GM23248 (cell line): ENCODE results near the gene SKOR2. TPM values are rescaled to one million over a fixed set of nuclear protein-coding genes. Genes with fewer than 3 reads are reported as not detected.

Source experiments
- DNase-seq: peaks from one replicate; pipeline ENCODE4 v3.0.0-alpha.2; 2015
- H2AFZ ChIP-seq: fragments of 200-600 bp; sonication (generic); 2 replicates; pipeline ENCODE4 v1.6.1; 2016; ENCODE audit warnings: antibody characterized with exemption
- H3F3A ChIP-seq: fragments of 200-600 bp; sonication (generic); 2 replicates; pipeline ENCODE4 v1.6.1; 2016; ENCODE audit warnings: mild to moderate bottlenecking, antibody characterized with exemption, mixed run types; ENCODE audit not compliant: insufficient read depth
- H3K27ac ChIP-seq: fragments of 200-600 bp; sonication (generic); 2 replicates; pipeline ENCODE4 v1.5.1; 2016; ENCODE audit warnings: mild to moderate bottlenecking
- H3K27me3 ChIP-seq: fragments of 200-600 bp; sonication (generic); replicated peaks from 2 replicates; pipeline ENCODE4 v1.6.1; 2016; ENCODE audit warnings: mild to moderate bottlenecking; ENCODE audit not compliant: insufficient read depth
- H3K36me3 ChIP-seq: fragments of 200-600 bp; sonication (generic); 2 replicates; pipeline ENCODE4 v1.6.1; 2016; ENCODE audit warnings: low read depth, mild to moderate bottlenecking
- H3K4me1 ChIP-seq: fragments of 200-600 bp; sonication (generic); 2 replicates; pipeline ENCODE4 v1.6.1; 2016; ENCODE audit warnings: mild to moderate bottlenecking; ENCODE audit not compliant: insufficient read depth
- H3K4me2 ChIP-seq: fragments of 200-600 bp; sonication (generic); one replicate; pipeline ENCODE4 v1.6.1; 2016; ENCODE audit warnings: mild to moderate bottlenecking; ENCODE audit not compliant: unreplicated experiment
- H3K4me3 ChIP-seq: fragments of 200-600 bp; sonication (generic); 2 replicates; pipeline ENCODE4 v1.5.1; 2016; ENCODE audit warnings: mild to moderate bottlenecking
- H3K79me2 ChIP-seq: fragments of 200-600 bp; sonication (generic); 2 replicates; pipeline ENCODE4 v1.6.1; 2016; ENCODE audit warnings: mild to moderate bottlenecking; ENCODE audit not compliant: insufficient read depth
- H3K9ac ChIP-seq: fragments of 200-600 bp; sonication (generic); 2 replicates; pipeline ENCODE4 v1.6.1; 2016; ENCODE audit warnings: mild to moderate bottlenecking
- H3K9me2 ChIP-seq: fragments of 200-600 bp; sonication (generic); 2 replicates; pipeline ENCODE4 v1.6.1; 2016; ENCODE audit warnings: mixed run types, mild to moderate bottlenecking, moderate library complexity; ENCODE audit not compliant: insufficient read depth
- H3K9me3 ChIP-seq: fragments of 200-600 bp; sonication (generic); one replicate; pipeline ENCODE4 v1.6.1; 2017; ENCODE audit warnings: low read depth
- H4K20me1 ChIP-seq: fragments of 200-600 bp; sonication (generic); 2 replicates; pipeline ENCODE4 v1.6.0; 2016; ENCODE audit not compliant: insufficient read depth
- EZH2 ChIP-seq: fragments of 200-600 bp; sonication (generic); IDR thresholded peaks from 2 replicates; pipeline ENCODE4 v1.6.1; 2018; ENCODE audit warnings: antibody characterized with exemption, mild to moderate bottlenecking; ENCODE audit not compliant: insufficient read depth, poor library complexity, severe bottlenecking
- EZH2phosphoT487 ChIP-seq: fragments of 200-600 bp; sonication (generic); IDR thresholded peaks from 2 replicates; pipeline ENCODE4 v1.6.1; 2018; ENCODE audit warnings: antibody characterized with exemption, moderate library complexity, mild to moderate bottlenecking, low read depth; ENCODE audit not compliant: insufficient read depth
- WGBS, 2 experiments: methylation state at CpG; one replicate each; pipeline ENCODE4 v1.1.6; 2015 to 2017; ENCODE audit warnings: low lambda C conversion rate in 2 of 2, low coverage in 1 of 2; ENCODE audit errors: missing lambda C conversion rate in 2 of 2; 5-methylcytosine and 5-hydroxymethylcytosine counted together
- in situ Hi-C: fragments of 300-500 bp; cut with MboI; formaldehyde crosslinking; loops from 2 replicates; pipeline ENCODE4 v1.15.0; 2020
- polyA plus RNA-seq: library from polyadenylated mRNA; unstranded; fragments of >200 nt; fragmentation: Nextera tagmentation; extraction: Ambion mirVana; gene quantifications from 2 replicates; pipeline ENCODE4 v1.2.1, GENCODE V29; 2016
- total RNA-seq: library from RNA; depleted of rRNA; stranded (reverse); fragments of >200 nt; shearing (Covaris generic); gene quantifications from 2 replicates; pipeline ENCODE4 v1.2.3, GENCODE V29; 2014

The SKOR2 gene
- total and polyA plus RNA-seq, 2 experiments from 2014 or later, result not detected

GRCh38 chr18:47235096-47235495 is 16.4 kb downstream of the SKOR2 start:
- in situ Hi-C loops, result no loop called here
- TF ChIP-seq EZH2 (no peak), EZH2phosphoT487 (no peak)
- peaks cover 14% of the 10 kb centered on the region for H3K27me3 ChIP-seq
- H4K20me1 ChIP-seq, result no peaks in the 10 kb centered on the region
- H3K27ac ChIP-seq, result no peak overlapping the region
- no peaks in the 10 kb centered on the region for H3K9me2 ChIP-seq
- no peak overlapping the region for H3K4me3 ChIP-seq
- H3K9me3 ChIP-seq, result no peaks in the 10 kb centered on the region
- no peak overlapping the region for H2AFZ ChIP-seq
- H3F3A ChIP-seq, result no peaks in the 10 kb centered on the region
- H3K9ac ChIP-seq, result no peak overlapping the region
- H3K4me1 ChIP-seq, result no peaks in the 10 kb centered on the region
- no peaks in the 10 kb centered on the region for H3K36me3 ChIP-seq
- H3K79me2 ChIP-seq, result no peaks in the 10 kb centered on the region
- H3K4me2 ChIP-seq, result no peak overlapping the region
- 58 to 60% methylated on average over 4 of the region's 4 CpGs for WGBS, 2 experiments
- DNase-seq, result no peak

DNA sequence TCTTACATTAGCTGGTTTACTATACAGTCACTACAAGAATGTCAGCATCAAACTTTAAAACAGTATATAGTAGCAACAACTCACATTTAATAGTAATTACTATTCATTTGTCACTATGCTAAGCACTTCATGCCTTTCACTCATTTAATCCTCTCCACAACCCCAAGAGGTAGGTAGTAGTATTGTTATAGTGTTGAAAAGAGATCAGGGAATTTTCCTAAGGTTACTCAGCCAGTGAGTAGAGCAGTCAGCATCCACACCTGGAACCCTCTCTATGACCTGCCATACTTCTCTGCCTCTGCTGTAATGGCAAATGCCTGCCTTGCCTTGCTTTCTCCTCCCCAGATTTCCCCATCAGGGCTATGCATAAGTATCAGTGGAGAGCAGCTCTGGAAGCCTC is 24.8 kb downstream of the SKOR2 start:
- Histone ChIP-seq H3K4me3 (no peak overlapping the region), H4K20me1 (no peaks in the 10 kb centered on the region), H3K27ac (no peak overlapping the region), H3K79me2 (no peaks in the 10 kb centered on the region), H2AFZ (no peak overlapping the region), H3K9ac (no peak overlapping the region), H3K9me3 (no peaks in the 10 kb centered on the region), H3K4me2 (no peak overlapping the region), H3F3A (no peaks in the 10 kb centered on the region), H3K4me1 (no peaks in the 10 kb centered on the region), H3K27me3 (peaks cover 33% of the 10 kb centered on the region), H3K9me2 (no peaks in the 10 kb centered on the region), H3K36me3 (no peaks in the 10 kb centered on the region)
- no peak for DNase-seq
- TF ChIP-seq EZH2 (no peak), EZH2phosphoT487 (no peak)
- in situ Hi-C loops, result no loop called here

DNA sequence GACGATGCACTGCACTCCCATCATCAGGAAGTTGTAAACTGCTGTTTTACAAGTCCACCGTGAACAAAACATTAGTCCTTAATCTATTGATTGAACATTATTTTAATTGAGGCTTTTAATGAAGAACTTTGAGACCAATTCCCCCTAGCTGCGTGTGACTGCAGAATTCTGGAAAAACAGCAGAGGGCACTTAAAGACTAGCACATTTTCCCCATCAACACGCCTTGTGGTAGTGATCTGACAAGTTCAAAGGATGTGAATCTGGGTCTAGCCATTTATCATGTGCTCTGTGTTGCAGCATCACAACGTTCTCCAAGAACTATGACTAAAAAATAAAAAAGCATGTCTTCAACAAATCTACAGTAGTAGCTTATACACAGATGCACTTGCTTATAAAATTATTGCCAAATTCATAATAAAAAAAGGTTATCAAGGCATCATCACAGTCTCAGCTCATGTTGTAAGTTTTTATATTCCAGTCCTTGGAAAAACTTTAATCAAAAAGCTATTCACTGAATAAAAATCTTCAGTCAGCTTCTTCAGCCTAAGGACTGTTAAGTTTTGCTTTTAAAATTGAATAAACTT is 35.8 kb downstream of the SKOR2 start:
- TF ChIP-seq EZH2 (no peak), EZH2phosphoT487 (no peak)
- Histone ChIP-seq H3K36me3 (no peaks in the 10 kb centered on the region), H4K20me1 (no peaks in the 10 kb centered on the region), H3K27me3 (peaks cover 56% of the 10 kb centered on the region), H3F3A (no peaks in the 10 kb centered on the region), H3K79me2 (no peaks in the 10 kb centered on the region), H3K9me2 (no peaks in the 10 kb centered on the region), H2AFZ (no peak overlapping the region), H3K9ac (no peak overlapping the region), H3K4me3 (no peak overlapping the region), H3K4me2 (no peak overlapping the region), H3K9me3 (no peaks in the 10 kb centered on the region), H3K27ac (no peak overlapping the region), H3K4me1 (no peaks in the 10 kb centered on the region)
- DNase-seq, result peak; percentile 72
- WGBS, 2 experiments, result 2 to 3% methylated on average over 5 of the region's 5 CpGs
- in situ Hi-C loops, result loop anchor here (10.0 to 25.0 kb wide), 2 partner anchors 529 to 797 kb away; no protein-coding TSS in a partner anchor

- Histone ChIP-seq H2AFZ (no peak overlapping the region), H3K4me2 (no peak overlapping the region), H3K79me2 (no peaks in the 10 kb centered on the region), H3K4me1 (0 out of 2 replicates have a peak, but pooled peaks cover 4% of the 10 kb centered on the region), H3K36me3 (no peaks in the 10 kb centered on the region), H3K9me2 (no peaks in the 10 kb centered on the region), H3K27ac (no peak overlapping the region), H4K20me1 (no peaks in the 10 kb centered on the region), H3K27me3 (peaks cover 38% of the 10 kb centered on the region), H3K9me3 (no peaks in the 10 kb centered on the region), H3K4me3 (no peak overlapping the region), H3F3A (no peaks in the 10 kb centered on the region), H3K9ac (no peak overlapping the region)
- 67 to 88% methylated on average over 1 of the region's 1 CpG for WGBS, 2 experiments
- in situ Hi-C loops, result loop anchor here (25.0 kb wide), 1 partner anchor 803 kb away; no protein-coding TSS in a partner anchor
- TF ChIP-seq EZH2phosphoT487, result no peak
- no peak for TF ChIP-seq EZH2
- peak; percentile 24 for DNase-seq
Observed at GRCh38 chr18:47209171-47209570, 42.3 kb downstream of the SKOR2 start.

DNA sequence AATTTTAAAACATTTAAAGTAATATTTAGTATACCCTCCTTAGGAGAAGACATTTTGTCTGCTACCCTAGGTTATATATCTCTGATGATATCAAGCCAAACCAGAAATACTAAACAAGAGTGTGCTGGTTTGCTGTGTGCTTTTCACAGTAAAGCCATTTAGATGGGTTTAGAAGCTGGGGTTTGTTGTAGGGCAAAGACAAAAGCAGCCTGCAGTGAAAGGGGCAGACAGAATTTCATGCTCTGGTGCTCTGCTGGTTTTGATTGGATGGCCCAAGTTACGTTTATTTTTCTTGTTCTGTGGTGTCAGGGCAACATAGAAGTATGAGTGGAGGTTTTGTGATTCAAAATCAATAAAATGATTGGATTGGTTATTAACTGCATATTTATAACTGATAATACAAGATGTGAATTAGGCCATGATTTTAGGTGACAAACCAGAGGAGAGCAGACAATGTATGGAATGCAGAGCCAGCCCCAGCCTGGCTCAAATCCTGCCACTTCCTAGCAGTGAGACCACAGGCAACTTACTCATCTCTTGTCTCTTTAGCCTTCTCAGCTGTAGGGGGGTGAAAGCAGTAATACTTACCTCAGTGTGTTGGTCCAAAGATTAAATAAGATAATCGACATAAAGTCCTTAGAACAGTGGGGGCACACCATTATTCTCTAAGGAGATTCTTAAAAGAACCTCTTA is 44.4 kb downstream of the SKOR2 start:
- Histone ChIP-seq H2AFZ (no peak overlapping the region), H3K9me3 (no peaks in the 10 kb centered on the region), H3K9ac (no peak overlapping the region), H3K4me3 (no peak overlapping the region), H4K20me1 (no peaks in the 10 kb centered on the region), H3K27ac (no peak overlapping the region), H3K9me2 (no peaks in the 10 kb centered on the region), H3K4me1 (0 out of 2 replicates have a peak, but pooled peaks cover 4% of the 10 kb centered on the region), H3K79me2 (no peaks in the 10 kb centered on the region), H3K36me3 (no peaks in the 10 kb centered on the region), H3F3A (no peaks in the 10 kb centered on the region), H3K4me2 (no peak overlapping the region), H3K27me3 (peaks cover 26% of the 10 kb centered on the region)
- 11 to 15% methylated on average over 2 of the region's 2 CpGs for WGBS, 2 experiments
- in situ Hi-C loops, result loop anchor here (25.0 kb wide), 1 partner anchor 805 kb away; no protein-coding TSS in a partner anchor
- peak; percentile 28 for DNase-seq
- no peak for TF ChIP-seq EZH2phosphoT487
- TF ChIP-seq EZH2, result no peak
